Keratinocyte (primary cell): ENCODE results near the gene DDR2.

Experiments
- CTCF ChIP-seq, 3 experiments: IDR thresholded peaks in 1 of 3; conservative IDR thresholded peaks in 1 of 3; optimal IDR thresholded peaks in 1 of 3; 2 replicates in 2 of 3; 3 replicates in 1 of 3; pipeline versions ENCODE3 to v1.5.1; 2011; ENCODE audit warnings: low read length in 3 of 3, mild to moderate bottlenecking in 3 of 3, moderate library complexity in 2 of 3, control low read depth in 1 of 3, inconsistent platforms in 1 of 3; ENCODE audit not compliant: insufficient read depth in 2 of 3; ENCODE audit errors: extremely low read depth in 1 of 3
- EZH2 ChIP-seq: IDR thresholded peaks from one replicate; pipeline ENCODE4 v1.6.1; 2012; ENCODE audit warnings: inconsistent platforms, mild to moderate bottlenecking, low read length, moderate library complexity

GRCh38 chr1:162676750-162677149 is 44.5 kb downstream of the DDR2 start:
- no peak for TF ChIP-seq CTCF (optimal IDR thresholded peaks at IDR 0.05 in 1 of 3, IDR thresholded peaks at IDR 0.05 in 1 of 3, conservative IDR thresholded peaks at IDR 0.05 in 1 of 3; ENCODE audit: extremely low read depth in 1 of 3, insufficient read depth in 2 of 3, low read length in 3 of 3)
- TF ChIP-seq EZH2: no peak
